Parathyroid adenoma (tissue), 2 donors: ENCODE results near the gene ULK2.

Experiments
- H2AFZ ChIP-seq: fragments of 300-600 bp; sonication (generic); one replicate; pipeline ENCODE4 v1.7.0; 2017; ENCODE audit warnings: antibody characterized with exemption, mild to moderate bottlenecking
- H3K27ac ChIP-seq: fragments of 300-600 bp; sonication (generic); one replicate; pipeline ENCODE4 v1.7.0; 2017
- H3K27me3 ChIP-seq: fragments of 300-600 bp; sonication (generic); one replicate; pipeline ENCODE4 v1.7.0; 2017; ENCODE audit warnings: low read length; ENCODE audit not compliant: control insufficient read depth, insufficient read depth
- H3K36me3 ChIP-seq: fragments of 300-600 bp; sonication (generic); one replicate; pipeline ENCODE4 v1.7.0; 2017; ENCODE audit warnings: low read length; ENCODE audit not compliant: control insufficient read depth, insufficient read depth
- H3K4me1 ChIP-seq: fragments of 300-600 bp; sonication (generic); one replicate; pipeline ENCODE4 v1.7.0; 2017; ENCODE audit warnings: control low read depth
- H3K4me2 ChIP-seq: fragments of 300-600 bp; sonication (generic); one replicate; pipeline ENCODE4 v1.7.0; 2017; ENCODE audit warnings: low read length
- H3K4me3 ChIP-seq: fragments of 300-600 bp; sonication (generic); one replicate; pipeline ENCODE4 v1.7.0; 2017; ENCODE audit warnings: low read depth, low read length
- H3K79me2 ChIP-seq: fragments of 300-600 bp; sonication (generic); one replicate; pipeline ENCODE4 v1.7.0; 2017; ENCODE audit warnings: control low read depth
- H3K9ac ChIP-seq: fragments of 300-600 bp; sonication (generic); one replicate; pipeline ENCODE4 v1.7.0; 2017; ENCODE audit warnings: mild to moderate bottlenecking
- H3K9me3 ChIP-seq: fragments of 300-600 bp; sonication (generic); one replicate; pipeline ENCODE4 v1.7.0; 2017; ENCODE audit warnings: low read length; ENCODE audit not compliant: control insufficient read depth
- TF ChIP-seq, protein P1 (sequence below): fragments of 300-600 bp; sonication (generic); IDR thresholded peaks from one replicate; pipeline ENCODE4 v1.7.0; 2017; ENCODE audit warnings: antibody characterized with exemption, mild to moderate bottlenecking
- donor health status: primary hyperparathyroidism.

The ULK2 gene

DNA sequence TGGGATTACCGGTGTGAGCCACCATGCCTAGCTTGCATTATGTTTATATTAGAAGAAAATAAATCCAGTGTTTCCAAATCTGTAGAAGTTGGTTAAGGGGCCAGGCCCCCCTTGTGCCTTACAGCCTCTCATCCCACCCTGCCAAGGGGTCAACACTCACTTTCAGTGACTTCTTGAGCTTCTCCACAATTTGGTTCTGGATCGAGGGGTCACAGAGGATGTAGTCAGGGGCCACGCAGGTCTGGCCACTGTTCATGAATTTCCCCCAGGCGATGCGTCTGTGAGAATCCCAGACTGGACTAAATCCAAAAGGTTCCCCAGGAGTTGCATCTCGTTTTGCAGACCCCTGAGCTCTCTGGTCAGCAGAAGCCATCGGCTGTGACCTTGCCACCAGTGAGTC lies 126.8 kb downstream of the ULK2 start:
- no peaks in the 10 kb centered on the region for H3K27me3 ChIP-seq
- no peaks in the 10 kb centered on the region for H3K36me3 ChIP-seq
- H3K27ac ChIP-seq: no peak overlapping the region
- TF ChIP-seq, protein P1, sequence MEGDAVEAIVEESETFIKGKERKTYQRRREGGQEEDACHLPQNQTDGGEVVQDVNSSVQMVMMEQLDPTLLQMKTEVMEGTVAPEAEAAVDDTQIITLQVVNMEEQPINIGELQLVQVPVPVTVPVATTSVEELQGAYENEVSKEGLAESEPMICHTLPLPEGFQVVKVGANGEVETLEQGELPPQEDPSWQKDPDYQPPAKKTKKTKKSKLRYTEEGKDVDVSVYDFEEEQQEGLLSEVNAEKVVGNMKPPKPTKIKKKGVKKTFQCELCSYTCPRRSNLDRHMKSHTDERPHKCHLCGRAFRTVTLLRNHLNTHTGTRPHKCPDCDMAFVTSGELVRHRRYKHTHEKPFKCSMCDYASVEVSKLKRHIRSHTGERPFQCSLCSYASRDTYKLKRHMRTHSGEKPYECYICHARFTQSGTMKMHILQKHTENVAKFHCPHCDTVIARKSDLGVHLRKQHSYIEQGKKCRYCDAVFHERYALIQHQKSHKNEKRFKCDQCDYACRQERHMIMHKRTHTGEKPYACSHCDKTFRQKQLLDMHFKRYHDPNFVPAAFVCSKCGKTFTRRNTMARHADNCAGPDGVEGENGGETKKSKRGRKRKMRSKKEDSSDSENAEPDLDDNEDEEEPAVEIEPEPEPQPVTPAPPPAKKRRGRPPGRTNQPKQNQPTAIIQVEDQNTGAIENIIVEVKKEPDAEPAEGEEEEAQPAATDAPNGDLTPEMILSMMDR: no peak
- H2AFZ ChIP-seq: no peak overlapping the region
- no peaks in the 10 kb centered on the region for H3K79me2 ChIP-seq
- H3K9ac ChIP-seq: no peak overlapping the region
- H3K4me3 ChIP-seq: no peak overlapping the region
- H3K4me1 ChIP-seq: no peaks in the 10 kb centered on the region
- no peaks in the 10 kb centered on the region for H3K9me3 ChIP-seq
- H3K4me2 ChIP-seq: no peak overlapping the region

DNA sequence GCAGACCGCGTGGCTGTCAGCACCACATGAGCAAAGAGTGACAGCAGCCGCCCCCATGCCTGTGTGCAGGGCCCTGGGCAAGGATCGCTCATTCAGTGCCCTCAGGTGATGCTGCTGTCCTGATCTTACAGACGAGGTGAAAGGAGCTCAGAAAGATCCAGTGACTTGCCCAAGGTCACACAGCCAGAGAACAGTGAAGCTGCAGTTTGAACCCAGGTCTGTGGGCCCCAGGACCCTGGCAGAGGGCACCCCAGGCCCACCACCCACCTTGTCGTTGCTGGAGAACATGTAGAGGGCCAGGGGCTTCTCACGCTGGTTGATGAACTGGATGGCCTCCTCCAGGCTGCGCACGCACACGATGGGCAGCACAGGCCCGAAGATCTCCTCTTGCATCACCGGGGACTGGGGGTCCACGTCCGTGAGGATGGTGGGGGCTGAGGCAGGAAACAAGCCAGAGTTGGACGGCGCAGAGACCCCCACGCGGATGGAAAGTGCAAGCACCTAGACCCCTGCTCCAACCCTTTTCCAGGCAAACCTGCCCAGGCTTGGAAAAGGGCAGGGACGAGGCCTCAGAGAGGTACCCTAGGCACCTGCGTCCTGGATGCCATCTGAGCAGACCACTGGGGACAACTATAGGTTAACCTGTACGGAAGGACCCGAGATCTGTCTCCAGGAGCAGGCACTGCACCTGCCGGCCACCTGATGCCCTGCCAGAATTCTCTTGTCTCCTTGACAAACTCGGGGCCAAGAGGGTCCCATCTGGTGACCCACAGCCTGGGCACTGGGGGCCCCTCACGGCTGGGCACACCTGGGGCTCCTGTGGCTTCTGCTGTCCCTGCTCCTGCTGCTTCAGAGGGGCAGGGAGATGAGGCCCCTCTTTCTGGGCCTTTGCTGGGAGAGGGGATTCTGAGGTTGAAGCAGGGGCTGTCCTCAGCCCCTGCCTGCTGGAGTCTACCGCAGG lies 128.2 kb downstream of the ULK2 start:
- H3K9ac ChIP-seq: no peak overlapping the region
- H3K79me2 ChIP-seq: no peaks in the 10 kb centered on the region
- no peak overlapping the region for H3K27ac ChIP-seq
- no peak overlapping the region for H3K4me2 ChIP-seq
- no peak overlapping the region for H2AFZ ChIP-seq
- H3K27me3 ChIP-seq: no peaks in the 10 kb centered on the region
- H3K36me3 ChIP-seq: no peaks in the 10 kb centered on the region
- TF ChIP-seq, protein P1: no peak
- no peak overlapping the region for H3K4me3 ChIP-seq
- no peaks in the 10 kb centered on the region for H3K4me1 ChIP-seq
- no peaks in the 10 kb centered on the region for H3K9me3 ChIP-seq

DNA sequence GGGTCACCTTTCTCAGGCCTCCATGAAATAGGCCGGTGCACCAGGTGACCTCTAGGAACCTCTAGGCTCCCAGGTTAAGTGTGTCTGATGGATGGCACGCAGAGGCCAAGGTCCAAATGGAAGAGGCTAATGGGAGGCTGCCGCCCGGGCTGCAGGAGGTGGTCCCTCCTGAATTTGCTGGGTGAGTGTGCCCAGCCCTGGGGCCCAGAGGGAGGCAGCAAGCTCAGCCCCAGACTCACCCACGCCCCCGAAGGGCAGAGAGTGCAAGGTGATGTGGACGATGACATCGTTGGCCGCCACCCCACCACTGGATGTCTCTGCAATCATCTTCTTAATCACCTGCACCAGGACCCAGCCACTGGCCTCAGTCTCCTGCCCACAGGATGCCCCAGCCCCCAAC lies 129.0 kb downstream of the ULK2 start:
- Histone ChIP-seq H3K9me3 (no peaks in the 10 kb centered on the region), H3K4me3 (no peak overlapping the region), H2AFZ (no peak overlapping the region), H3K36me3 (no peaks in the 10 kb centered on the region), H3K4me1 (no peaks in the 10 kb centered on the region), H3K4me2 (no peak overlapping the region), H3K9ac (no peak overlapping the region), H3K27ac (no peak overlapping the region), H3K79me2 (no peaks in the 10 kb centered on the region), H3K27me3 (no peaks in the 10 kb centered on the region)
- TF ChIP-seq, protein P1: no peak

DNA sequence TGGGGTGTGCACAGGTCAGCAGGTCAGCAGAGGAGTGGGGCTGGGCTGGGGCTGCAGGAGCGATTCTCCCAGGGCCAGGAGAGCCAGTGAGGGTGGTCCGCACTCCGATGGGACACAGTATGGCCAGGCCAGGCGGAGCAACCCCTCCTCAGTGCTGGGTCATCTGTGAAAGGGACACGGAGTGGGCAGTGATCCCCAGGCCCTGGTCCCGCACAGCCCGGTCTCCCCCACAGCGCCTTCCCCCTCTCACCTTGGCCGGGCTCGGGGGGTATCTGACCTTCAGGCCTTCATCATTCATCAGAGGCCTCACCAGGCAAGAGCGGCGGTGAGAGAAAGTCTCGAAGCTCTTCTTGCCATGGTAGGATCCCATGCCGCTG lies 129.7 kb downstream of the ULK2 start:
- no peak overlapping the region for H3K4me3 ChIP-seq
- H3K79me2 ChIP-seq: no peaks in the 10 kb centered on the region
- H3K9me3 ChIP-seq: no peaks in the 10 kb centered on the region
- H3K27me3 ChIP-seq: no peaks in the 10 kb centered on the region
- H3K4me2 ChIP-seq: no peak overlapping the region
- H3K36me3 ChIP-seq: no peaks in the 10 kb centered on the region
- no peak overlapping the region for H3K27ac ChIP-seq
- TF ChIP-seq, protein P1: no peak
- H2AFZ ChIP-seq: no peak overlapping the region
- H3K4me1 ChIP-seq: no peaks in the 10 kb centered on the region
- no peak overlapping the region for H3K9ac ChIP-seq
